ENCODE data around the gene GRM8. TPM values are rescaled to one million over a fixed set of nuclear protein-coding genes. Genes with fewer than 3 reads are reported as not detected.

The GRM8 gene
- total and polyA plus RNA-seq, 4 donors = 0.28 to 4.9 (median 2.8) TPM

Small RNA genes lying within 50 kb of the gene (small RNA-seq; reads per million reads assigned to genes)
- 3.0 reads per million, percentile 90 among the genes with 10 or more reads in this experiment for gene MIR592

Other genes with a start within 250 kb of the GRM8 start
- gene ZNF800, start 139.8 kb upstream of the GRM8 start, total RNA-seq = 10 to 100 TPM; 14.1 to 15.2 TPM
- 10 to 100 TPM in 1 of 2 donors, 1 to 10 TPM in 1; 4.8 to 11.5 TPM for gene ZNF800, start 139.8 kb upstream of the GRM8 start, polyA plus RNA-seq